Common myeloid progenitor, CD34-positive (primary cell): ENCODE measurements around the gene PPCS.

ENCODE experiments used
- CTCF ChIA-PET: fragments of 350-600 bp; sonication (Branson Sonifier 250); formaldehyde crosslinking; loops from one replicate; lab custom pipeline; 2021; ENCODE audit warnings: antibody characterized with exemption; lab: Charles Lee
- POLR2A ChIA-PET: fragments of 350-600 bp; sonication (Branson Sonifier 250); formaldehyde crosslinking; loops from one replicate; lab custom pipeline; 2021; ENCODE audit warnings: antibody characterized with exemption; lab: Charles Lee
- DNase-seq, 3 donors: peaks; one replicate each; pipeline versions ENCODE4 v3.0.0 to v3.0.0-alpha.2; 2013
- H3K27ac ChIP-seq, 2 experiments: 1 replicate in 1 of 2; 2 replicates in 1 of 2; pipeline ENCODE4 v1.7.0; 2013; ENCODE audit warnings: inconsistent platforms in 2 of 2, low read length in 2 of 2, mild to moderate bottlenecking in 2 of 2, low read depth in 1 of 2, moderate library complexity in 1 of 2; ENCODE audit not compliant: severe bottlenecking in 2 of 2, insufficient read depth in 1 of 2, poor library complexity in 1 of 2
- H3K27me3 ChIP-seq, 5 experiments: replicated peaks in 2 of 5; 1 replicate in 3 of 5; 2 replicates in 2 of 5; pipeline versions ENCODE4 v1.6.1 to v1.7.0; 2013; ENCODE audit warnings: low read length in 4 of 5, mild to moderate bottlenecking in 2 of 5, moderate library complexity in 2 of 5, inconsistent platforms in 1 of 5; ENCODE audit not compliant: insufficient read depth in 5 of 5, control insufficient read depth in 4 of 5
- H3K36me3 ChIP-seq, 4 experiments: 1 replicate in 2 of 4; 2 replicates in 2 of 4; pipeline versions ENCODE4 v1.6.1 to v1.7.0; 2013; ENCODE audit warnings: low read length in 3 of 4, control low read depth in 1 of 4, mild to moderate bottlenecking in 1 of 4; ENCODE audit not compliant: control insufficient read depth in 4 of 4, insufficient read depth in 4 of 4
- H3K4me1 ChIP-seq, 4 experiments: 1 replicate in 3 of 4; 2 replicates in 1 of 4; pipeline versions ENCODE4 v1.6.1 to v1.7.1; 2013; ENCODE audit warnings: low read length in 3 of 4, mild to moderate bottlenecking in 3 of 4, control low read depth in 1 of 4, inconsistent platforms in 1 of 4, moderate library complexity in 1 of 4; ENCODE audit not compliant: control insufficient read depth in 4 of 4, insufficient read depth in 4 of 4; ENCODE audit errors: control extremely low read depth in 1 of 4
- H3K4me3 ChIP-seq, 7 experiments: 1 replicate in 4 of 7; 2 replicates in 3 of 7; pipeline versions ENCODE4 v1.5.1 to v1.7.0; 2013; ENCODE audit warnings: mild to moderate bottlenecking in 7 of 7, low read length in 6 of 7, moderate library complexity in 6 of 7, inconsistent platforms in 2 of 7, low read depth in 2 of 7, control low read depth in 1 of 7; ENCODE audit not compliant: insufficient read depth in 4 of 7, control insufficient read depth in 1 of 7; ENCODE audit errors: extremely low read depth in 1 of 7
- H3K9me3 ChIP-seq, 5 experiments: 1 replicate in 4 of 5; 2 replicates in 1 of 5; pipeline versions ENCODE4 v1.6.1 to v1.7.1; 2013; ENCODE audit warnings: low read length in 4 of 5, mild to moderate bottlenecking in 2 of 5, inconsistent platforms in 1 of 5, low read depth in 1 of 5, moderate library complexity in 1 of 5; ENCODE audit not compliant: control insufficient read depth in 4 of 5, insufficient read depth in 2 of 5; ENCODE audit errors: control extremely low read depth in 1 of 5
- WGBS: methylation state at CpG from one replicate; pipeline ENCODE4 v1.1.5; 2013; ENCODE audit not compliant: insufficient coverage; 5-methylcytosine and 5-hydroxymethylcytosine counted together

The PPCS gene

GRCh38 chr1:42430286-42431135, 25.8 kb upstream of the PPCS start:
- CTCF ChIA-PET: interaction anchor here (0.9 kb wide), 1 partner anchor 32 kb away, joined by 3 read pairs; the partner anchor contains the start of gene CCDC30
- no peaks in the 10 kb centered on the region for H3K9me3 ChIP-seq
- no peaks in the 10 kb centered on the region for H3K27me3 ChIP-seq
- 100% methylated on average over 1 of the region's 3 CpGs for WGBS
- no peak overlapping the region for H3K4me3 ChIP-seq
- H3K4me1 ChIP-seq: peaks cover 0 to 13% (median 10%) of the 10 kb centered on the region in 4 experiments
- H3K27ac ChIP-seq: no peak overlapping the region
- peak in 1 of 3 donors; percentile 6 for DNase-seq
- POLR2A ChIA-PET: no interaction called here
- H3K36me3 ChIP-seq: peaks cover 0 to 4% (median 0%) of the 10 kb centered on the region in 4 experiments

DNA sequence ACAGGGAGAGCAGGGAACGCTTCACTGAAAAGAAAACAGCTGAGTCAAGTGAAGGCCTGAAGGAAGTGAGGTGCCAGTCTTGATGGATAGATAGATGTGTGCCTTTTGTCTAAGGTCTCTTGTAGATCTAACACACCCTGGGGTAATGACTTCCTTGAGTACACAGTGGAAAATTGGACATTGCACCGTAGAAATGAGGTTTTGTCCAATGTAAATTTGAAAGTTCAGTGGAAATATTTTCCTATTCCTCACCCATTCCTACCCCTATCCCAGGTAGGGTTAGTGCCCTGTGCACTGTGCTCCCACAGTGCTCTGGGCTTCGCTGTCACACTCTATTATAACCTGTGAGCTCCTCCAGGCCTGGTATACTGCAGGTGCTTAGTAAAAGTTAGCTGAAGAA, 24.8 kb upstream of the PPCS start:
- no peaks in the 10 kb centered on the region for H3K27me3 ChIP-seq
- H3K4me3 ChIP-seq: no peak overlapping the region
- ChIA-PET CTCF (no interaction called here), POLR2A (no interaction called here)
- H3K27ac ChIP-seq: no peak overlapping the region
- peaks cover 0 to 13% (median 10%) of the 10 kb centered on the region in 4 experiments for H3K4me1 ChIP-seq
- no peak for DNase-seq
- H3K9me3 ChIP-seq: no peaks in the 10 kb centered on the region
- H3K36me3 ChIP-seq: peaks cover 0 to 4% (median 0%) of the 10 kb centered on the region in 4 experiments
- 92% methylated on average over 1 of the region's 3 CpGs for WGBS

DNA sequence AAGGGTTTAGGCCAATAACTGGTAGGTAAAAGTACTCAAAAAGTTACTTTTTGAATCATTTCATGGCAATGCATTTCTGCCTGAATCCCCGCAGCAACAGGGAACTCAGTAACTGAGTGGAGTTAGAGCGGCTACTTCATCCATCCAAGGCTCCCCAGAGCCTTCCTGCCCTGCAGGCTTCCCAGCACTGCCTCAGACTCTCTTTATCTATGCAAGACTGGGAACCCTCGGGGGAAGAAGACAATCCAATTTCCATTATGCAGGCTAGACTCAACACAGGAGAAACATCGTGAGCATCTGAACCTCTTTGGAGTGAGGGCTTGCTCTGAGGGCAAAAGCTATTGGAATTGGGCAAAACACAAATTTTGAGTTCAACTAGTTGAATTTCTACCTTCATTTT, 23.6 kb upstream of the PPCS start:
- WGBS: 98% methylated on average over 4 of the region's 4 CpGs
- Histone ChIP-seq H3K27me3 (no peaks in the 10 kb centered on the region), H3K9me3 (no peaks in the 10 kb centered on the region), H3K36me3 (peaks cover 0 to 4% (median 0%) of the 10 kb centered on the region in 4 experiments), H3K27ac (no peak overlapping the region), H3K4me3 (no peak overlapping the region), H3K4me1 (peaks cover 0 to 17% (median 11%) of the 10 kb centered on the region in 4 experiments)
- CTCF ChIA-PET: interaction anchor here (0.9 kb wide), 1 partner anchor 24 kb away, joined by 3 read pairs; the partner anchor contains the start of gene PPCS
- DNase-seq: no peak
- POLR2A ChIA-PET: no interaction called here

GRCh38 chr1:42433369-42433768, 23.0 kb upstream of the PPCS start:
- Histone ChIP-seq H3K9me3 (no peaks in the 10 kb centered on the region), H3K27me3 (no peaks in the 10 kb centered on the region), H3K4me3 (no peak overlapping the region), H3K36me3 (peaks cover 0 to 4% (median 0%) of the 10 kb centered on the region in 4 experiments), H3K4me1 (peaks cover 0 to 17% (median 11%) of the 10 kb centered on the region in 4 experiments), H3K27ac (no peak overlapping the region)
- POLR2A ChIA-PET: no interaction called here
- DNase-seq: no peak
- CTCF ChIA-PET: no interaction called here
- 100% methylated on average over 4 of the region's 6 CpGs for WGBS

- Histone ChIP-seq H3K36me3 (peaks cover 0 to 4% (median 0%) of the 10 kb centered on the region in 4 experiments), H3K4me1 (peaks cover 0 to 15% (median 11%) of the 10 kb centered on the region in 4 experiments), H3K9me3 (no peaks in the 10 kb centered on the region), H3K4me3 (no peak overlapping the region), H3K27ac (no peak overlapping the region), H3K27me3 (no peaks in the 10 kb centered on the region)
- ChIA-PET POLR2A (no interaction called here), CTCF (interaction anchor here (0.6 kb wide), 1 partner anchor 188 kb away, joined by 4 read pairs; no protein-coding TSS in a partner anchor)
- 100% methylated on average over 2 of the region's 4 CpGs for WGBS
- DNase-seq: no peak
Observed at GRCh38 chr1:42434340-42434739, 22.0 kb upstream of the PPCS start.

DNA sequence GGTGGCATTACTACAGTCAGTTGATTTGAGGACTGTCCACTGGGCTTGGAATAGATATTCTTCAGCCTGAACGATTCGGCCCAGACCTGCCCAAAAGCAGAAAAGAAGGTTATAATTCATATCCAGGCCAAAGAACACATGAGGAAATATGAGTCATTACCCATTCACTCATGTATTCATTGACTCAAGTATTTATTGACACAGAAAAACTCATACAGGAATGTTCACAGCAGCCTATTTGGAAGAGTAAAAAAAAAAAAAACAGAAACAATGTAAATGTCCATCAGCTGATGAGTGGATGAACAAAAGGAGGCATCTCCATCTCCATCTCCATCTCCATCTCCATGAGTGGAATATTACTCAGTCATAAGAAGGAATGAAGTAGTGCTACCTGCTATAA, 16.4 kb upstream of the PPCS start:
- H3K4me3 ChIP-seq: no peak overlapping the region
- POLR2A ChIA-PET: no interaction called here
- H3K36me3 ChIP-seq: no peaks in the 10 kb centered on the region
- peaks cover 0 to 4% (median 1%) of the 10 kb centered on the region in 4 experiments for H3K4me1 ChIP-seq
- no peaks in the 10 kb centered on the region for H3K9me3 ChIP-seq
- H3K27me3 ChIP-seq: no peaks in the 10 kb centered on the region
- CTCF ChIA-PET: no interaction called here
- DNase-seq: no peak
- H3K27ac ChIP-seq: no peak overlapping the region
- WGBS: 100% methylated on average over 2 of the region's 2 CpGs

DNA sequence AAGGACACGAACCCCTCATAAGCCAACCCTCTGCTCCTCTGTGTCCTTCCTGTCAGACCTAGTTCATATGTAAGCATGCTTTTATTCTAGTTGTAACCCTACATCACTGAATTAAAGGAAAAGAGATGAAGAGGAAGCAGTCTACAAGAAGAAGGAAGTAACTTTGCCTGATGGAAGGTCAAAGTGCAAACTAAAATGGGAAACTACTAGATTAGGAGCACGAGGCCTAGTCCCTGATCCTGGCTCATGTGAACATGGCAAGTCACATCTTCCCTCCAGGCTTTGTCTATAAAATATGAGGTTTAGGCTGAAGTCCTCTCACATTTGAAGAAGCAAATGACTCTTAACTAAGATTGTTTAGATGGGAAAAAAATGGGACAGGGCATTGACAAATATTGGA, 13.7 kb upstream of the PPCS start:
- no peaks in the 10 kb centered on the region for H3K27me3 ChIP-seq
- CTCF ChIA-PET: no interaction called here
- H3K4me3 ChIP-seq: no peak overlapping the region
- POLR2A ChIA-PET: no interaction called here
- 80% methylated on average over 2 of the region's 2 CpGs for WGBS
- H3K4me1 ChIP-seq: no peaks in the 10 kb centered on the region
- no peaks in the 10 kb centered on the region for H3K9me3 ChIP-seq
- H3K27ac ChIP-seq: no peak overlapping the region
- no peaks in the 10 kb centered on the region for H3K36me3 ChIP-seq
- DNase-seq: no peak
